SU-DHL-6 (cell line): ENCODE data around the gene GMDS.

Source experiments
- H2AFZ ChIP-seq: fragments of 200-600 bp; sonication (generic); 2 replicates; pipeline ENCODE4 v1.6.1; 2014; ENCODE audit warnings: low read depth, mild to moderate bottlenecking, moderate library complexity, mixed read lengths, antibody characterized with exemption, low read length; ENCODE audit not compliant: severe bottlenecking
- H3F3A ChIP-seq: fragments of 200-600 bp; shearing (Covaris generic); 2 replicates; pipeline ENCODE4 v1.6.0; 2016; ENCODE audit warnings: antibody characterized with exemption, mild to moderate bottlenecking; ENCODE audit not compliant: insufficient read depth
- H3K27ac ChIP-seq: fragments of 200-600 bp; sonication (generic); 2 replicates; pipeline ENCODE4 v1.5.1; 2016; ENCODE audit warnings: low read depth, mild to moderate bottlenecking, low read length, moderate library complexity, mixed read lengths
- H3K27me3 ChIP-seq: fragments of 200-600 bp; sonication (generic), shearing (Covaris generic); 2 replicates; pipeline ENCODE4 v1.6.0; 2014; ENCODE audit warnings: mild to moderate bottlenecking, low read length
- H3K36me3 ChIP-seq: fragments of 200-600 bp; sonication (generic); 2 replicates; pipeline ENCODE4 v1.6.1; 2014; ENCODE audit warnings: mild to moderate bottlenecking, low read length, mixed read lengths
- H3K4me2 ChIP-seq: fragments of 300-600, 200-600 bp; shearing (Covaris generic), sonication (generic); 2 replicates; pipeline ENCODE4 v1.6.0; 2014; ENCODE audit warnings: low read length, low read depth, mild to moderate bottlenecking; ENCODE audit not compliant: poor library complexity, severe bottlenecking
- H3K4me3 ChIP-seq: fragments of 200-600 bp; sonication (generic); 2 replicates; pipeline ENCODE4 v1.5.1; 2014; ENCODE audit warnings: antibody characterized with exemption, low read length, mild to moderate bottlenecking, mixed read lengths; ENCODE audit not compliant: insufficient read depth, poor library complexity, severe bottlenecking
- H3K79me2 ChIP-seq: fragments of 200-600 bp; sonication (generic); 2 replicates; pipeline ENCODE4 v1.6.1; 2014; ENCODE audit warnings: mild to moderate bottlenecking, low read length, moderate library complexity; ENCODE audit not compliant: insufficient read depth
- H3K9ac ChIP-seq: fragments of 200-600 bp; sonication (generic); 2 replicates; pipeline ENCODE4 v1.7.0; 2014; ENCODE audit warnings: mild to moderate bottlenecking, low read length
- H3K9me2 ChIP-seq: fragments of 200-600 bp; sonication (generic); replicated peaks from 2 replicates; pipeline ENCODE4 v1.6.1; 2014; ENCODE audit warnings: low read length; ENCODE audit not compliant: insufficient read depth
- H3K9me3 ChIP-seq: fragments of 200-600 bp; sonication (generic); 2 replicates; pipeline ENCODE4 v1.6.1; 2014; ENCODE audit warnings: low read length, mixed read lengths; ENCODE audit not compliant: insufficient read depth
- H4K20me1 ChIP-seq: fragments of 200-600 bp; sonication (generic); 2 replicates; pipeline ENCODE4 v1.6.1; 2014; ENCODE audit warnings: low read depth, mild to moderate bottlenecking, antibody characterized with exemption, low read length, moderate library complexity, mixed read lengths
- CTCF ChIP-seq: fragments of 200-600 bp; sonication (generic); IDR thresholded peaks from one replicate; pipeline ENCODE4 v1.5.1; 2017; ENCODE audit warnings: antibody characterized with exemption, mild to moderate bottlenecking, low read length, moderate library complexity; ENCODE audit not compliant: insufficient read depth, poor library complexity, severe bottlenecking
- EZH2phosphoT487 ChIP-seq: fragments of 200-600 bp; sonication (generic), shearing (Covaris generic); conservative IDR thresholded peaks from 2 replicates; pipeline ENCODE4 v1.6.1; 2018; ENCODE audit warnings: mild to moderate bottlenecking, antibody characterized with exemption, low read length, moderate library complexity, mixed read lengths

GMDS gene

GRCh38 chr6:2188397-2188796 lies 57.0 kb downstream of the GMDS start:
- H3K4me2 ChIP-seq = no peak overlapping the region
- no peak overlapping the region for H2AFZ ChIP-seq
- H3F3A ChIP-seq = no peaks in the 10 kb centered on the region
- no peaks in the 10 kb centered on the region for H3K36me3 ChIP-seq
- peaks cover 15% of the 10 kb centered on the region; the same call in 1 of the 2 replicates for H3K9me3 ChIP-seq
- H3K27me3 ChIP-seq = no peaks in the 10 kb centered on the region
- no peak overlapping the region for H3K9ac ChIP-seq
- H3K27ac ChIP-seq = no peak overlapping the region
- TF ChIP-seq CTCF (no peak), EZH2phosphoT487 (no peak)
- no peaks in the 10 kb centered on the region for H3K9me2 ChIP-seq
- H3K79me2 ChIP-seq = no peaks in the 10 kb centered on the region
- peaks cover 9% of the 10 kb centered on the region; the same call in 1 of the 2 replicates for H4K20me1 ChIP-seq
- no peak overlapping the region for H3K4me3 ChIP-seq

- no peaks in the 10 kb centered on the region for H3K36me3 ChIP-seq
- no peaks in the 10 kb centered on the region for H3K9me2 ChIP-seq
- H2AFZ ChIP-seq = no peak overlapping the region
- peaks cover 15% of the 10 kb centered on the region; the same call in 1 of the 2 replicates for H3K9me3 ChIP-seq
- H4K20me1 ChIP-seq = peaks cover 9% of the 10 kb centered on the region; the same call in 1 of the 2 replicates
- H3K9ac ChIP-seq = no peak overlapping the region
- H3K4me3 ChIP-seq = no peak overlapping the region
- H3K79me2 ChIP-seq = no peaks in the 10 kb centered on the region
- no peak overlapping the region for H3K27ac ChIP-seq
- no peaks in the 10 kb centered on the region for H3K27me3 ChIP-seq
- no peak for TF ChIP-seq EZH2phosphoT487
- no peak for TF ChIP-seq CTCF
- H3F3A ChIP-seq = no peaks in the 10 kb centered on the region
- H3K4me2 ChIP-seq = no peak overlapping the region
Observed at GRCh38 chr6:2187826-2188225, 57.6 kb downstream of the GMDS start.

- peaks cover 2% of the 10 kb centered on the region; the same call in 1 of the 2 replicates for H3K9me3 ChIP-seq
- no peak overlapping the region for H2AFZ ChIP-seq
- no peaks in the 10 kb centered on the region for H3K9me2 ChIP-seq
- no peaks in the 10 kb centered on the region for H3K36me3 ChIP-seq
- no peaks in the 10 kb centered on the region for H3F3A ChIP-seq
- H3K4me3 ChIP-seq = no peak overlapping the region
- H3K27me3 ChIP-seq = no peaks in the 10 kb centered on the region
- no peak overlapping the region for H3K27ac ChIP-seq
- no peak overlapping the region for H3K9ac ChIP-seq
- H3K4me2 ChIP-seq = no peak overlapping the region
- peaks cover 16% of the 10 kb centered on the region; the same call in 1 of the 2 replicates for H4K20me1 ChIP-seq
- no peak for TF ChIP-seq EZH2phosphoT487
- TF ChIP-seq CTCF = no peak
- no peaks in the 10 kb centered on the region for H3K79me2 ChIP-seq
Observed at GRCh38 chr6:2186516-2186915, 58.9 kb downstream of the GMDS start.
